Tibial artery (tissue), 4 donors: ENCODE data around the gene IDS.
A peak's percentile ranks its signal among the peaks of the same experiment; 100 is the strongest.
"Not testable (repeated sequence)": the region's sequence is repeated elsewhere in the genome, so short reads cannot be mapped to it uniquely, and the experiment has no call there.

Experiments used
- DNase-seq, 2 donors: peaks; one replicate each; pipeline ENCODE4 v3.0.0-alpha.2; 2019
- H3K27ac ChIP-seq, 2 donors: fragments of 200-600 bp; sonication (generic) in 1 of 2; 1 replicate in 1 of 2; 2 replicates in 1 of 2; pipeline ENCODE4 v1.5.1; 2018 to 2019; ENCODE audit warnings: mild to moderate bottlenecking in 1 of 2
- H3K27me3 ChIP-seq, 2 donors: fragments of 200-600 bp; sonication (generic) in 1 of 2; one replicate each; pipeline versions ENCODE4 v1.5.1 to v1.6.0; 2016 to 2019
- H3K36me3 ChIP-seq, 3 donors: fragments of 200-600 bp; sonication (generic) in 2 of 3; one replicate each; pipeline ENCODE4 v1.5.1; 2016 to 2019; ENCODE audit warnings: mild to moderate bottlenecking in 2 of 3
- H3K4me1 ChIP-seq, 4 donors: fragments of 200-600 bp; sonication (generic) in 2 of 4; 1 replicate in 3 of 4; 2 replicates in 1 of 4; pipeline ENCODE4 v1.5.1; 2016 to 2019
- H3K4me3 ChIP-seq, 2 donors: fragments of 200-600 bp; sonication (generic) in 1 of 2; 1 replicate in 1 of 2; 2 replicates in 1 of 2; pipeline ENCODE4 v1.5.1; 2018 to 2019; ENCODE audit warnings: mild to moderate bottlenecking in 2 of 2
- H3K9me3 ChIP-seq, 3 donors: fragments of 200-600 bp; sonication (generic) in 1 of 3; one replicate each; pipeline ENCODE4 v1.5.1; 2016 to 2019
- CTCF ChIP-seq, 2 experiments: fragments of 200-600 bp in 1 of 2; fragments of 450-650 bp in 1 of 2; IDR thresholded peaks; one replicate each; pipeline ENCODE4 v1.5.1; 2017 to 2019; ENCODE audit warnings: antibody characterized with exemption in 2 of 2, mild to moderate bottlenecking in 1 of 2, moderate library complexity in 1 of 2
- intact Hi-C: fragments of 100-400 bp; cut with DNase I; formaldehyde crosslinking; loops from one replicate; pipeline ENCODE4 v1.15.0; 2023; ENCODE audit warnings: low total_unique reads

IDS gene

GRCh38 chrX:149504915-149505651, at the start of gene IDS:
Gene IDS, minus strand, starts transcription at chrX:149505306. Its CDS starts 169 bp downstream, at chrX:149505137.
- no peak for TF ChIP-seq CTCF (IDR thresholded peaks at IDR 0.05)
- H3K4me3 ChIP-seq, result peak within 1 kb of the TSS; percentile 76 to 83
- H3K36me3 ChIP-seq, result peaks cover 4 to 21% (median 16%) of the 10 kb centered on the region in 3 donors
- H3K27ac ChIP-seq, result peak within 1 kb of the TSS; percentile 93 to 95
- intact Hi-C loops, result no loop called here
- H3K27me3 ChIP-seq, result no peaks in the 10 kb centered on the region
- H3K4me1 ChIP-seq, result peaks cover 0 to 9% (median 3%) of the 10 kb centered on the region in 4 donors
- DNase-seq, result peak; percentile 88 to 93
- H3K9me3 ChIP-seq, result no peaks in the 10 kb centered on the region

- DNase-seq, H3K36me3 ChIP-seq, H3K27me3 ChIP-seq, intact Hi-C loops, H3K9me3 ChIP-seq, H3K4me3 ChIP-seq, H3K27ac ChIP-seq, H3K4me1 ChIP-seq: not testable (repeated sequence)
Observed at GRCh38 chrX:149551939-149552248, 46.8 kb upstream of the IDS start.

GRCh38 chrX:149551245-149551938, 46.3 kb upstream of the IDS start:
- H3K27me3 ChIP-seq, intact Hi-C loops, DNase-seq, H3K27ac ChIP-seq, H3K36me3 ChIP-seq, H3K4me3 ChIP-seq, H3K4me1 ChIP-seq, H3K9me3 ChIP-seq: not testable (repeated sequence)

GRCh38 chrX:149550454-149550853, 45.3 kb upstream of the IDS start:
- H3K36me3 ChIP-seq, H3K9me3 ChIP-seq, DNase-seq, H3K4me3 ChIP-seq, intact Hi-C loops, H3K4me1 ChIP-seq, H3K27me3 ChIP-seq, H3K27ac ChIP-seq: not testable (repeated sequence)

GRCh38 chrX:149549701-149550100, 44.6 kb upstream of the IDS start, which contains the start of gene HSFX3:
Gene HSFX3, minus strand, starts transcription at chrX:149549924. Its CDS starts 72 bp downstream, at chrX:149549852.
- H3K4me3 ChIP-seq, DNase-seq, H3K4me1 ChIP-seq, intact Hi-C loops, H3K9me3 ChIP-seq, H3K36me3 ChIP-seq, H3K27me3 ChIP-seq, H3K27ac ChIP-seq: not testable (repeated sequence)

GRCh38 chrX:149547782-149548181, 42.7 kb upstream of the IDS start:
- H3K27me3 ChIP-seq, intact Hi-C loops, H3K9me3 ChIP-seq, H3K27ac ChIP-seq, DNase-seq, H3K36me3 ChIP-seq, H3K4me1 ChIP-seq, H3K4me3 ChIP-seq: not testable (repeated sequence)

GRCh38 chrX:149546962-149547361, 41.9 kb upstream of the IDS start:
- H3K4me3 ChIP-seq, H3K27me3 ChIP-seq, H3K27ac ChIP-seq, intact Hi-C loops, DNase-seq, H3K4me1 ChIP-seq, H3K9me3 ChIP-seq, H3K36me3 ChIP-seq: not testable (repeated sequence)

- H3K9me3 ChIP-seq, H3K36me3 ChIP-seq, H3K4me1 ChIP-seq, intact Hi-C loops, H3K4me3 ChIP-seq, DNase-seq, H3K27ac ChIP-seq, H3K27me3 ChIP-seq: not testable (repeated sequence)
Observed at GRCh38 chrX:149545545-149546543, 40.7 kb upstream of the IDS start.
